ENCODE data around the gene E2F4. TPM values are rescaled to one million over a fixed set of nuclear protein-coding genes. Genes with fewer than 3 reads are reported as not detected.
A peak's percentile ranks its signal among the peaks of the same experiment; 100 is the strongest.

Gene E2F4
- total and polyA plus RNA-seq, 2 of the 13 experiments (the other 11 are each of a cell fraction or from before 2014, with no cell fraction given), result 84.8 to 91.2 TPM

DNA sequence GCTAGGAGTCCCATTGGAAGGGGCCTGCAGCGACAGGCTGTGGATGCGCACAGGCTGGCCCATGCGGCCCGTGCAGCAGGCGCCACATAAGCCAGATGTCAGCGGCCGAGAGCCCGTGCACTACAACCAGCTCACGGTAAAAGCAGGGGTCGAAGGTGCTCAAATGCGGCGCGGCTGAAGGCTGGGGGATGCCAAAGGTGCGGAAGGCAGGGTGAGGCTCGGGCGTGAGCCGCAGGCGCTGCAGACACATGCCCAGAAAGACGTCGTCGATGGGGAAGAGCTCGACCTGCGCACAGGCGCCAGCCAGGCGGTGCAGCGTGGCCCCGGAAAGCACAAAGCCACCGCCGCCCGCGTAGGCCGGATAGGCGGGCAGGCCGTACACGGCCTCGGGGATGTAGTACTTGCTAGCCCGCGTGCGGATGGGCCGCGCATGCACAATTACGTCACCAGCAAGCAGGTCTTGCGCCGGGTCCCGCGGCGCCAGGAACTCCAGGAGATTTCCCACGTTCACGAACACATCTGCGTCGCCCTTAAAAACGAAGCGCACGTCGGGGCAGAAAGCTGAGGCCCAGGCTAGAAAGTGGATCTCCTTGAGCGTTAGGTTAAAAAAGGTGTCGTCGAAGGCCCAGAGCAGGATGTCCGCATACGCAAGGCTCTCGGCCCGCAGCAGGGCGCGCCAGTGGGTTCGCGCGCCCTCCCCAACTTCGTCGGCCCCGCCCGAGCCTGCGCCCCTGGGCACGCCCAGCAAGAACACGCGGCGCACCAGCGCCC is 42.5 kb upstream of the E2F4 start (continued):
- TF ChIP-seq, protein P1, sequence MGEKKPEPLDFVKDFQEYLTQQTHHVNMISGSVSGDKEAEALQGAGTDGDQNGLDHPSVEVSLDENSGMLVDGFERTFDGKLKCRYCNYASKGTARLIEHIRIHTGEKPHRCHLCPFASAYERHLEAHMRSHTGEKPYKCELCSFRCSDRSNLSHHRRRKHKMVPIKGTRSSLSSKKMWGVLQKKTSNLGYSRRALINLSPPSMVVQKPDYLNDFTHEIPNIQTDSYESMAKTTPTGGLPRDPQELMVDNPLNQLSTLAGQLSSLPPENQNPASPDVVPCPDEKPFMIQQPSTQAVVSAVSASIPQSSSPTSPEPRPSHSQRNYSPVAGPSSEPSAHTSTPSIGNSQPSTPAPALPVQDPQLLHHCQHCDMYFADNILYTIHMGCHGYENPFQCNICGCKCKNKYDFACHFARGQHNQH (CRISPR knock-in tag; IDR thresholded peaks at IDR 0.05), result no peak
- TF ChIP-seq, protein P2, sequence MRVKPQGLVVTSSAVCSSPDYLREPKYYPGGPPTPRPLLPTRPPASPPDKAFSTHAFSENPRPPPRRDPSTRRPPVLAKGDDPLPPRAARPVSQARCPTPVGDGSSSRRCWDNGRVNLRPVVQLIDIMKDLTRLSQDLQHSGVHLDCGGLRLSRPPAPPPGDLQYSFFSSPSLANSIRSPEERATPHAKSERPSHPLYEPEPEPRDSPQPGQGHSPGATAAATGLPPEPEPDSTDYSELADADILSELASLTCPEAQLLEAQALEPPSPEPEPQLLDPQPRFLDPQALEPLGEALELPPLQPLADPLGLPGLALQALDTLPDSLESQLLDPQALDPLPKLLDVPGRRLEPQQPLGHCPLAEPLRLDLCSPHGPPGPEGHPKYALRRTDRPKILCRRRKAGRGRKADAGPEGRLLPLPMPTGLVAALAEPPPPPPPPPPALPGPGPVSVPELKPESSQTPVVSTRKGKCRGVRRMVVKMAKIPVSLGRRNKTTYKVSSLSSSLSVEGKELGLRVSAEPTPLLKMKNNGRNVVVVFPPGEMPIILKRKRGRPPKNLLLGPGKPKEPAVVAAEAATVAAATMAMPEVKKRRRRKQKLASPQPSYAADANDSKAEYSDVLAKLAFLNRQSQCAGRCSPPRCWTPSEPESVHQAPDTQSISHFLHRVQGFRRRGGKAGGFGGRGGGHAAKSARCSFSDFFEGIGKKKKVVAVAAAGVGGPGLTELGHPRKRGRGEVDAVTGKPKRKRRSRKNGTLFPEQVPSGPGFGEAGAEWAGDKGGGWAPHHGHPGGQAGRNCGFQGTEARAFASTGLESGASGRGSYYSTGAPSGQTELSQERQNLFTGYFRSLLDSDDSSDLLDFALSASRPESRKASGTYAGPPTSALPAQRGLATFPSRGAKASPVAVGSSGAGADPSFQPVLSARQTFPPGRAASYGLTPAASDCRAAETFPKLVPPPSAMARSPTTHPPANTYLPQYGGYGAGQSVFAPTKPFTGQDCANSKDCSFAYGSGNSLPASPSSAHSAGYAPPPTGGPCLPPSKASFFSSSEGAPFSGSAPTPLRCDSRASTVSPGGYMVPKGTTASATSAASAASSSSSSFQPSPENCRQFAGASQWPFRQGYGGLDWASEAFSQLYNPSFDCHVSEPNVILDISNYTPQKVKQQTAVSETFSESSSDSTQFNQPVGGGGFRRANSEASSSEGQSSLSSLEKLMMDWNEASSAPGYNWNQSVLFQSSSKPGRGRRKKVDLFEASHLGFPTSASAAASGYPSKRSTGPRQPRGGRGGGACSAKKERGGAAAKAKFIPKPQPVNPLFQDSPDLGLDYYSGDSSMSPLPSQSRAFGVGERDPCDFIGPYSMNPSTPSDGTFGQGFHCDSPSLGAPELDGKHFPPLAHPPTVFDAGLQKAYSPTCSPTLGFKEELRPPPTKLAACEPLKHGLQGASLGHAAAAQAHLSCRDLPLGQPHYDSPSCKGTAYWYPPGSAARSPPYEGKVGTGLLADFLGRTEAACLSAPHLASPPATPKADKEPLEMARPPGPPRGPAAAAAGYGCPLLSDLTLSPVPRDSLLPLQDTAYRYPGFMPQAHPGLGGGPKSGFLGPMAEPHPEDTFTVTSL (CRISPR knock-in tag; IDR thresholded peaks at IDR 0.05; ENCODE audit: borderline replicate concordance), result no peak
- TF ChIP-seq, protein P3, sequence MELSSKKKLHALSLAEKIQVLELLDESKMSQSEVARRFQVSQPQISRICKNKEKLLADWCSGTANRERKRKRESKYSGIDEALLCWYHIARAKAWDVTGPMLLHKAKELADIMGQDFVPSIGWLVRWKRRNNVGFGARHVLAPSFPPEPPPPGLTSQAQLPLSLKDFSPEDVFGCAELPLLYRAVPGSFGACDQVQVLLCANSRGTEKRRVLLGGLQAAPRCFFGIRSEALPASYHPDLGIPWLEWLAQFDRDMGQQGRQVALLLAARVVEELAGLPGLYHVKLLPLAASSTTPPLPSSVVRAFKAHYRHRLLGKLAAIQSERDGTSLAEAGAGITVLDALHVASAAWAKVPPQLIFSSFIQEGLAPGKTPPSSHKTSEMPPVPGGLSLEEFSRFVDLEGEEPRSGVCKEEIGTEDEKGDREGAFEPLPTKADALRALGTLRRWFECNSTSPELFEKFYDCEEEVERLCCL (CRISPR knock-in tag; IDR thresholded peaks at IDR 0.05; ENCODE audit: borderline replicate concordance), result no peak
- TF ChIP-seq, protein P4, sequence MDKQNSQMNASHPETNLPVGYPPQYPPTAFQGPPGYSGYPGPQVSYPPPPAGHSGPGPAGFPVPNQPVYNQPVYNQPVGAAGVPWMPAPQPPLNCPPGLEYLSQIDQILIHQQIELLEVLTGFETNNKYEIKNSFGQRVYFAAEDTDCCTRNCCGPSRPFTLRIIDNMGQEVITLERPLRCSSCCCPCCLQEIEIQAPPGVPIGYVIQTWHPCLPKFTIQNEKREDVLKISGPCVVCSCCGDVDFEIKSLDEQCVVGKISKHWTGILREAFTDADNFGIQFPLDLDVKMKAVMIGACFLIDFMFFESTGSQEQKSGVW (CRISPR knock-in tag; IDR thresholded peaks at IDR 0.05; ENCODE audit: borderline replicate concordance), result no peak
- TF ChIP-seq, protein P5, sequence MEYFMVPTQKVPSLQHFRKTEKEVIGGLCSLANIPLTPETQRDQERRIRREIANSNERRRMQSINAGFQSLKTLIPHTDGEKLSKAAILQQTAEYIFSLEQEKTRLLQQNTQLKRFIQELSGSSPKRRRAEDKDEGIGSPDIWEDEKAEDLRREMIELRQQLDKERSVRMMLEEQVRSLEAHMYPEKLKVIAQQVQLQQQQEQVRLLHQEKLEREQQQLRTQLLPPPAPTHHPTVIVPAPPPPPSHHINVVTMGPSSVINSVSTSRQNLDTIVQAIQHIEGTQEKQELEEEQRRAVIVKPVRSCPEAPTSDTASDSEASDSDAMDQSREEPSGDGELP (IDR thresholded peaks at IDR 0.05; ENCODE audit: borderline replicate concordance, low read depth), result no peak
- 0 out of 2 replicates have a peak, but pooled peaks have one; percentile 26 for TF ChIP-seq TMF1 (CRISPR knock-in tag; IDR thresholded peaks at IDR 0.05; ENCODE audit: low read depth)
- TF ChIP-seq, protein P6, sequence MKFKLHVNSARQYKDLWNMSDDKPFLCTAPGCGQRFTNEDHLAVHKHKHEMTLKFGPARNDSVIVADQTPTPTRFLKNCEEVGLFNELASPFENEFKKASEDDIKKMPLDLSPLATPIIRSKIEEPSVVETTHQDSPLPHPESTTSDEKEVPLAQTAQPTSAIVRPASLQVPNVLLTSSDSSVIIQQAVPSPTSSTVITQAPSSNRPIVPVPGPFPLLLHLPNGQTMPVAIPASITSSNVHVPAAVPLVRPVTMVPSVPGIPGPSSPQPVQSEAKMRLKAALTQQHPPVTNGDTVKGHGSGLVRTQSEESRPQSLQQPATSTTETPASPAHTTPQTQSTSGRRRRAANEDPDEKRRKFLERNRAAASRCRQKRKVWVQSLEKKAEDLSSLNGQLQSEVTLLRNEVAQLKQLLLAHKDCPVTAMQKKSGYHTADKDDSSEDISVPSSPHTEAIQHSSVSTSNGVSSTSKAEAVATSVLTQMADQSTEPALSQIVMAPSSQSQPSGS (CRISPR knock-in tag; IDR thresholded peaks at IDR 0.05), result no peak
- TF ChIP-seq, protein P7, sequence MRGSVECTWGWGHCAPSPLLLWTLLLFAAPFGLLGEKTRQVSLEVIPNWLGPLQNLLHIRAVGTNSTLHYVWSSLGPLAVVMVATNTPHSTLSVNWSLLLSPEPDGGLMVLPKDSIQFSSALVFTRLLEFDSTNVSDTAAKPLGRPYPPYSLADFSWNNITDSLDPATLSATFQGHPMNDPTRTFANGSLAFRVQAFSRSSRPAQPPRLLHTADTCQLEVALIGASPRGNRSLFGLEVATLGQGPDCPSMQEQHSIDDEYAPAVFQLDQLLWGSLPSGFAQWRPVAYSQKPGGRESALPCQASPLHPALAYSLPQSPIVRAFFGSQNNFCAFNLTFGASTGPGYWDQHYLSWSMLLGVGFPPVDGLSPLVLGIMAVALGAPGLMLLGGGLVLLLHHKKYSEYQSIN (CRISPR knock-in tag; IDR thresholded peaks at IDR 0.05; ENCODE audit: borderline replicate concordance), result no peak
- no peak for TF ChIP-seq ZNF567 (CRISPR knock-in tag; IDR thresholded peaks at IDR 0.05; ENCODE audit: borderline replicate concordance)
- TF ChIP-seq, protein P8, sequence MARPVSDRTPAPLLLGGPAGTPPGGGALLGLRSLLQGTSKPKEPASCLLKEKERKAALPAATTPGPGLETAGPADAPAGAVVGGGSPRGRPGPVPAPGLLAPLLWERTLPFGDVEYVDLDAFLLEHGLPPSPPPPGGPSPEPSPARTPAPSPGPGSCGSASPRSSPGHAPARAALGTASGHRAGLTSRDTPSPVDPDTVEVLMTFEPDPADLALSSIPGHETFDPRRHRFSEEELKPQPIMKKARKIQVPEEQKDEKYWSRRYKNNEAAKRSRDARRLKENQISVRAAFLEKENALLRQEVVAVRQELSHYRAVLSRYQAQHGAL (CRISPR knock-in tag; IDR thresholded peaks at IDR 0.05; ENCODE audit: not compliant biosample characterization), result no peak
- TF ChIP-seq RAD21 (CRISPR knock-in tag; IDR thresholded peaks at IDR 0.05), result 0 out of 2 replicates have a peak, but pooled peaks have one; percentile 3
- TF ChIP-seq HHEX (CRISPR knock-in tag; IDR thresholded peaks at IDR 0.05), result no peak
- peak; percentile 28; the same call in 1 of the 2 replicates for TF ChIP-seq HOXA5 (CRISPR knock-in tag; IDR thresholded peaks at IDR 0.05)
